ENCODE measurements around the gene PPP1R16B. TPM values are rescaled to one million over a fixed set of nuclear protein-coding genes. Genes with fewer than 3 reads are reported as not detected.
"Not testable (repeated sequence)": the region's sequence is repeated elsewhere in the genome, so short reads cannot be mapped to it uniquely, and the experiment has no call there.

PPP1R16B gene
- total RNA-seq, 2 donors from 2014 or later = 45.6 to 60.9 TPM

DNA sequence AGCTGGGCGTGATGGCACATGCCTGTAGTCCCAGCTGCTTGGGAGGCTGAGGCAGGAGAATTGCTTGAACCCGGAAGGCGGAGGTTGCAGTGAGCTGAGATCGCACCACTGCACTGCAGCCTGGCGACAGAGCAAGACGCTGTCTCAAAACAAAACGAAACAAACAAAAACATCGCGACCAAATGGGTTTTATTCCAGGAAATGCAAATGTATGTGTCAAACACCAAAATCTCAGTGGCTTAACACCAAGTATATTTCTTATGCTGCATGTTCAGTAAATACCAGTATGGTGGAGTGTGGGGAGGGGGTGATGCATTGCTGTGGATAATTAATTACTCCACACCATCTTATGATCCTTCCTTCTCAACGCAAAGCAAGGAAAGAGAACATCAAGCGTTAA is 29.1 kb upstream of the PPP1R16B start:
- Mint-ChIP-seq H3K36me3 (ENCODE audit: low read depth) (peaks cover 13% of the 10 kb centered on the region), H3K4me3 (no peak overlapping the region), H3K27me3 (no peaks in the 10 kb centered on the region), H3K4me1 (peaks cover 4% of the 10 kb centered on the region), H3K27ac (no peak overlapping the region)
- no peak for DNase-seq
- ATAC-seq = no peak
- H3K9me3 ChIP-seq (ENCODE audit: control insufficient read depth, low read length, poor library complexity, severe bottlenecking) = no peaks in the 10 kb centered on the region

DNA sequence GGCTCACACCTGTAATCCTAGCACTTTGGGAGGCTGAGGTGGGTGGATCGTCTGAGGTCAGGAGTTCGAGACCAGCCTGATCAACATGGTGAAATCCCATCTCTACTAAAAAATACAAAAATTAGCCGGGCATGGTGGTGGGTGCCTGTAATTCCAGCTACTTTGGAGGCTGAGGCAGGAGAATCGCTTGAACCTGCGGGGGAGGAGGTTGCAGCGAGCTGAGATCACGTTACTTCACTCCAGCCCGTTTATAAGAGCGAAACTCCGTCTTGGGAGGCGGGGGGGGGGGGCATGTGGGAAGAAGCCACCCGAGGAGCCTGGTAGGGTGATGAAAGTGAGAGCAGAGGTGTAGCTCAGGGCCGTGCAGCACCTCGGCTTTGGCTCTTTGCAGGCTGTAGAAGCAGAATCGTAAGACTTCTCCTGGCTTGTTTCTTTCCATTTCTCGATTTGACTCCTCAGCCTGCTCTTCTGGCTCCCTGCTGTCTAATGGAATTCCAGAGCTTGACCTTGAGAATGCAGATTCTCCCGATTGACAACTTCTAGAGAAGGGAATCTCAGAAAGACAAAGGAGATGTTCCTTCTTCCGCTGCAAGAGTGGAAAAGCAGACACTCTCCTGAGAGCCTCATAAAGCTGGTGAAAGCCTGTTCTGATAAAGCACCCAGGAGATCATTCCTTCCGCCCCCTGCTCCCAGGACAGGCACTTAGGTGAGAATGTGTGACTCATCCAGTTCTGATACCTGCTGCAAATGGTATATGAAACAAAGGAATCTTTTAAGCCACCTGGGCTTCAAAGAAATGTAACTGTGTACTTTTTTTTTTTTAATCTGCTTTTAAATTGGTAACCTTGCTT is 26.0 kb upstream of the PPP1R16B start:
- H3K9me3 ChIP-seq (ENCODE audit: control insufficient read depth, low read length, poor library complexity, severe bottlenecking) = no peaks in the 10 kb centered on the region
- peak overlapping the region; percentile 45 for H3K4me3 Mint-ChIP-seq
- H3K27ac Mint-ChIP-seq = no peak overlapping the region
- no peaks in the 10 kb centered on the region for H3K27me3 Mint-ChIP-seq
- DNase-seq (no peak), ATAC-seq (no peak)
- peaks cover 4% of the 10 kb centered on the region for H3K4me1 Mint-ChIP-seq
- no peaks in the 10 kb centered on the region for H3K36me3 Mint-ChIP-seq (ENCODE audit: low read depth)

DNA sequence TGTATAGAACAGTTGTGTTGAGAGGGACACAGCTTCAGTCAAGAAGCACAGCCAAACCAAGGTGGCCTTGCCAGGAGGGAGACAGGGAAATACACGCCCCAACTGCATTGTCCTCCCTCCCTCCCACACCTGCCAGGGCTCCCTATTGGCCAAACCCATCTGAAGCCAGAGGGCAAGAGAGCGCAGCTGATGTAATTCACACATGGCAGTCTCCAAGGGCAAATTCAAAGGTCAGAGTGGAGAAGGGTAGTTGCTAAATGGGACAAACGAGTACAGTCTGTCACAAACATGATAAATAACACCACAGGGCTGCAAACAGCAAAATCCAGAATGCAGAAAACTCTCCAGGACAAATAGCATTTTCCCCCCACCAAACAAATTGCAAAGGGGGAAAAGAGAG is 23.2 kb upstream of the PPP1R16B start:
- ATAC-seq = no peak
- Mint-ChIP-seq H3K27ac (peak overlapping the region; percentile 93), H3K4me3 (no peak overlapping the region), H3K27me3 (no peaks in the 10 kb centered on the region), H3K4me1 (peaks cover 4% of the 10 kb centered on the region), H3K36me3 (ENCODE audit: low read depth) (peaks cover 2% of the 10 kb centered on the region)
- H3K9me3 ChIP-seq (ENCODE audit: control insufficient read depth, low read length, poor library complexity, severe bottlenecking) = no peaks in the 10 kb centered on the region
- DNase-seq = no peak

DNA sequence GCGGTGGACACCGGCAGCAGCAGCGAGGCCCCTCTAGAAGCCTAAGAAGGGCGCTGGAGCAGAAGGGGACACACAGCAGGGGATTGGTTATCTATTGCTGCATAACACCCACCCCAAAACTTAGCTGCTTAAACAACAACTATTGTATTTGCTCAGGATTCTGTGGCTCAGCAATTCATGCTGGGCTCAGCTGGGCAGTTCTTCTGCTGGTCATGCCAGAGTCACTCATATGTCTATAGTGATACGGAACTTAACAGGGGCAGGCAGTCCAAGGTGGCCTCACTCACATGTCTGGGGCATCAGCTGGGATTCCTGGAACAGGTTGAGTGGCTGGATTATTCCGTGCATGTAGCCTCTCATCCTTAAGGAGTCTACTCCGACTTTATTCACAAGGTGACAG is 17.6 kb upstream of the PPP1R16B start:
- H3K36me3 Mint-ChIP-seq (ENCODE audit: low read depth) = peaks cover 2% of the 10 kb centered on the region
- H3K27me3 Mint-ChIP-seq = no peaks in the 10 kb centered on the region
- ATAC-seq (no peak), DNase-seq (no peak)
- no peak overlapping the region for H3K4me3 Mint-ChIP-seq
- H3K4me1 Mint-ChIP-seq = peaks cover 5% of the 10 kb centered on the region
- H3K27ac Mint-ChIP-seq = no peak overlapping the region
- H3K9me3 ChIP-seq (ENCODE audit: control insufficient read depth, low read length, poor library complexity, severe bottlenecking) = no peaks in the 10 kb centered on the region

DNA sequence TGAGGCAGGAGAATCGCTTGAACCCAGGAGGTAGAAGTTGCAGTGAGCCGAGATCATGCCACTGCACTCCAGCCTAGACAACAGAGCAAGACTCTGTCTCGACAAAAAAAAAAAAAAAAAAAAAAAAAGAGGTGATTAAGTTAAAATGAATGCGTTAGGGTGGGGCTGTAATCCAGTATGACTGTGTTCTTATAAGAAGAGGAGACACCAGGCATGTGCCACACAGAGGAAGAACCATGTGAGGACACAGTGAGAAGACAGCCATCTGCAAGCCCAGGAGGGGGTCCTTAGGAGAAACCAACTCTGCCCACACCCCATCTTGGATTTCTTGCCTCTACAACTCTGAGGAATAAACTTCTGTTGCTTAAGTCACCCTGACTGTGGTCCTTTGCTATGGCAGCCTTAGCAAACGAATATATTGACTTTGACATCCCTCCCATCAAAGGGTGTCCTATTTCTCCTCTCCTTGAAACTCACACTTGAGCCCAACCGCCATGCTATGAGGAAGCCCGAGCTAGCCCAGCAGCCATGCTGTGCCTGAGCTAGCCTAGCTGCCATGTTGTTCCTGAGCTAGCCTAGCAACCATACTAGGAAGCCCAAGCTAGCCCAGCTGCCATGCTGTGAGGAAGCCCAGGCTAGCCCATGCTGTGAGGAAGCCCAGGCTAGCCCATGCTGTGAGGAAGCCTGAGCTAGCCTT is 15.8 kb upstream of the PPP1R16B start:
- H3K27me3 Mint-ChIP-seq = no peaks in the 10 kb centered on the region
- no peak overlapping the region for H3K4me3 Mint-ChIP-seq
- no peaks in the 10 kb centered on the region for H3K9me3 ChIP-seq (ENCODE audit: control insufficient read depth, low read length, poor library complexity, severe bottlenecking)
- H3K36me3 Mint-ChIP-seq (ENCODE audit: low read depth) = peaks cover 2% of the 10 kb centered on the region
- no peak for ATAC-seq
- H3K4me1 Mint-ChIP-seq = peaks cover 8% of the 10 kb centered on the region
- DNase-seq = no peak
- no peak overlapping the region for H3K27ac Mint-ChIP-seq

DNA sequence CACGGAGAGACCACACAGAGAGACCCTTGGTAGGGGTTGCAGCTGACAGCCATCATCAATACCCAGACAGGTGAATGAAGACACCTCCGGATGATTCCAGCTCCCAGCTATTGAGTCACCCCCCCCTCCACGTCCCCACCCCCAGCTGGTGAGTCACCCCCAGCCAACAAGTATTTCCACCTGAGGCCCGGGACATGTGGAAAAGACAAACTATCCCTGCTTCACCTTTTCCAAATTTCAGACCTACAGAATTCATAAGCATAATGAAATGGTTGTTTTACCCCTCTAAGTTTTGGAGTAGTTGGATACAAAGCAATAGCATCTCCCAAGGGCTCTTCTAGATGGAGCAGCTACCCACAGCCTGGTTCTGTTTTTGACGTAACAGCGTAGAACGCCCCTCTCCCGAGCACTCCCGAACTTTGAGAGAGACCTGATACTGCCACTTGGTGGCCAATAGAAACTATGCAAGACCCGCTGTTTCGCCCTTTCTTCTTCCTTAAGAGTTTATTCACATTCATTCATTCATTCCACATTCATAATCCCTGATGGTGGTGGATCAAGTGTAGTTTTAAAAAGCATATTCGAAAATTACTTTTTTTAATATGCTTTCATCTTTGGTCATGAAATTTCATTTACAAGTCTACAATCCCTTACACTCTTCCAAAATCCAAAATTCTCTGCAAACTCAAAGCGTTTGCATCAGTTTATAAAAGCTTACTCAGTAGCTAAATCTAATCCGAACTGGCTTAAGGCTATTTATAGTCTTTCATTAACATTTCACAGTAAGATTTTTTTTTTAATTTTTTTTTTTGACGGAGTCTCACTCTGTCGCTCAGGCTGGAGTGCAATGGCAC is 15.1 kb upstream of the PPP1R16B start:
- H3K27me3 Mint-ChIP-seq = no peaks in the 10 kb centered on the region
- H3K36me3 Mint-ChIP-seq (ENCODE audit: low read depth) = peaks cover 2% of the 10 kb centered on the region
- peaks cover 8% of the 10 kb centered on the region for H3K4me1 Mint-ChIP-seq
- no peak overlapping the region for H3K4me3 Mint-ChIP-seq
- H3K27ac Mint-ChIP-seq = no peak overlapping the region
- H3K9me3 ChIP-seq (ENCODE audit: control insufficient read depth, low read length, poor library complexity, severe bottlenecking) = no peaks in the 10 kb centered on the region
- DNase-seq = peak in 2 of 3 donors; percentile 21 to 39
- ATAC-seq = no peak

DNA sequence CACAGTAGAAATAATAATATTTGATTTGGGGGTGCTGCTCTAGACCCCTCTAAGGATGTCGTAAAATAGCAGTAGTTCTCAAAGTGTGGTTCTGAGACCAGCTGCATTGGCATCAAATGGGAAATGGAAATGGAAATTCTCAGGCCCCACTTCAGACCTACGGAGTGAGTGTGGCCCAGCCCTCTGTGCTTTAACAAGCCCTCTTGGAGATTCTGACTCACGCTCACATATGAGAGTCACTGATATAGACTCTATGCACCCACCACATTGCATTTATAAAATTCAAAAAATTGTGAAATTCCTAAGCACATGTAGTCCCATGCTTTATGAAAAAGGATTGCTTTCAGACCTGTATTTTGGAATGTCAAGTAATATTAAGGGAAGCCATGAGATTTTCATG is 14.2 kb upstream of the PPP1R16B start:
- no peak overlapping the region for H3K27ac Mint-ChIP-seq
- ATAC-seq = no peak
- DNase-seq = no peak
- H3K9me3 ChIP-seq (ENCODE audit: control insufficient read depth, low read length, poor library complexity, severe bottlenecking) = no peaks in the 10 kb centered on the region
- no peaks in the 10 kb centered on the region for H3K36me3 Mint-ChIP-seq (ENCODE audit: low read depth)
- H3K4me3 Mint-ChIP-seq = no peak overlapping the region
- H3K4me1 Mint-ChIP-seq = peaks cover 8% of the 10 kb centered on the region
- H3K27me3 Mint-ChIP-seq = no peaks in the 10 kb centered on the region

DNA sequence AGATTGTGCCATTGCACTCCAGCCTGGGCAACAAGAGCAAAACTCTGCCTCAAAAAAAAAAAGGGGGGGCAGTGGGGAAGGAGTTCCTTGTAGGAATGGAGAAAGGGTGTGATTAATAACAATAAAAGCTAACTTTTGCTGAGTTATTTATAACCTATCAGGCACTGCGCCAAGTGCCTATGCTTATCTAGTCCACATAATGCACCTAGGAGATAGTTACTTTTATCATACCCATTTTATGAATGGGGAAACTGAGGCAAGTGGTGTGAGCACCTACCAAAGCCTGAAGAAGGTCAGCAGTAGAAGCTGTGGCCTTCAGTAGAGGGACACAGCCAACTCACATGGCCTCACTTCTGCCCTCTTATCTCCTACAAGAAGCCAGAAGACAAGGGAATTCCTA is 13.6 kb upstream of the PPP1R16B start:
- Mint-ChIP-seq H3K36me3 (ENCODE audit: low read depth) (no peaks in the 10 kb centered on the region), H3K4me1 (peaks cover 8% of the 10 kb centered on the region), H3K4me3 (no peak overlapping the region), H3K27ac (no peak overlapping the region), H3K27me3 (no peaks in the 10 kb centered on the region)
- H3K9me3 ChIP-seq (ENCODE audit: control insufficient read depth, low read length, poor library complexity, severe bottlenecking) = no peaks in the 10 kb centered on the region
- DNase-seq (no peak), ATAC-seq (no peak)

DNA sequence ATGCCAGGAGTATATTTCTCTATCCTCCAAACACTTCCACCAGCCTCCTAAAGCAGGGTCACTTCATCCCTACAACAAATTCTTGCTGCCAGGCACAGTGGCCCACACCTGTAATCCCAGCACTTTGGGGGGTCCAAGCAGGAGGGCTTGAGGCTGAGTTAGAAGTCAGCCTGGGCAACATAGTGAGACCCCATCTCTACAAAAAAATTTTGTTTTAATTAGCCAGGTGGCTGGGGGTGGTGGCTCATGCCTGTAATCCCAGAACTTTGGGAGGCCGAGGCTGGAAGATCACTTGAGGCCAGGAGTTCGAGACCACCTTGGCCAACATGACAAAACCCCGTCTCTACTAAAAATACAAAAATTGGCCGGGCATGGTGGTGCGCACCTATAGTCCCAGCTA is 11.4 kb upstream of the PPP1R16B start:
- H3K27ac Mint-ChIP-seq = peak overlapping the region; percentile 19
- not testable (repeated sequence) for ATAC-seq; DNase-seq; H3K4me3 Mint-ChIP-seq; H3K27me3 Mint-ChIP-seq; H3K4me1 Mint-ChIP-seq; H3K36me3 Mint-ChIP-seq (ENCODE audit: low read depth); H3K9me3 ChIP-seq (ENCODE audit: control insufficient read depth, low read length, poor library complexity, severe bottlenecking)

DNA sequence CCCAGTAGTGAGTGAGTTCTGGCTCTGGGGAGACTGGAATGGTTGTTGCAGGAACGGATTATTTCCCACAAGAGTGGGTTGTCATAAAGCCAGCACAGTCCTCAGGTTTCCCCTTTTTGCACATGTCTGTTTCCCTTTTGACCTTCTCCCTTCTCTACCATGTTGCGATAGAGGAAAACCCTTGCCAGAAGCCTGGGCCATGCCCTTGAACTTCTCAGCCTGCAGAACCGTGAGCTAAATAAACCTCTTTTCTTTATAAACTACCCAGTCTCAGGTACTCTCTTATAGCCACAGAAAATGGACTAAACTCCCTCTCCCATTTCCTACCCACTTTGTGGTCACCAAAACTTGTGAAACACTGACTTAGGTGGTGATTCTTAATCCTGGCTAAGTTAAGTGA is 7.2 kb upstream of the PPP1R16B start:
- DNase-seq = no peak
- Mint-ChIP-seq H3K27ac (peak overlapping the region; percentile 27), H3K4me3 (no peak overlapping the region), H3K36me3 (ENCODE audit: low read depth) (no peaks in the 10 kb centered on the region), H3K4me1 (peaks cover 5% of the 10 kb centered on the region), H3K27me3 (no peaks in the 10 kb centered on the region)
- H3K9me3 ChIP-seq (ENCODE audit: control insufficient read depth, low read length, poor library complexity, severe bottlenecking) = no peaks in the 10 kb centered on the region
- no peak for ATAC-seq

DNA sequence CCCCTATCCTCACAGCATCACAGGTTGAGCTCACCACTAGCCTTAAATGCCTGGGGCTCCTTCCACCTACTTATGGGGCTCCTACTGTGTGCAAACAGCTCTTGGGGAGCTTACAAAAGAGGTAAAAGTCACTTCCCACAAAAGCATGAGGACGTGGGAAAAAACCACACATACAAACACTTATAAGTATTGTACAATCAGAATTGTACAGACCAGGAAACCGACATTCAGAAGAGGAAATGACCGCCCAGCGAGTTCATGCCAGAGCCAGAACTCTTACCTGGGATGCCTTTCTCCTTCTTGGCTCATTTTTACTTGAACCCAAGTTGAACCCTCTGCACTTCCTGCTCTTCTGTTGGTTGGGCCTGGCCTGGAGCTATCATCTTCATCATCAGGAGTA is 6.3 kb upstream of the PPP1R16B start:
- Mint-ChIP-seq H3K27ac (peak overlapping the region; percentile 27), H3K4me1 (peaks cover 7% of the 10 kb centered on the region), H3K27me3 (no peaks in the 10 kb centered on the region), H3K36me3 (ENCODE audit: low read depth) (no peaks in the 10 kb centered on the region), H3K4me3 (no peak overlapping the region)
- DNase-seq (no peak), ATAC-seq (no peak)
- no peaks in the 10 kb centered on the region for H3K9me3 ChIP-seq (ENCODE audit: control insufficient read depth, low read length, poor library complexity, severe bottlenecking)

DNA sequence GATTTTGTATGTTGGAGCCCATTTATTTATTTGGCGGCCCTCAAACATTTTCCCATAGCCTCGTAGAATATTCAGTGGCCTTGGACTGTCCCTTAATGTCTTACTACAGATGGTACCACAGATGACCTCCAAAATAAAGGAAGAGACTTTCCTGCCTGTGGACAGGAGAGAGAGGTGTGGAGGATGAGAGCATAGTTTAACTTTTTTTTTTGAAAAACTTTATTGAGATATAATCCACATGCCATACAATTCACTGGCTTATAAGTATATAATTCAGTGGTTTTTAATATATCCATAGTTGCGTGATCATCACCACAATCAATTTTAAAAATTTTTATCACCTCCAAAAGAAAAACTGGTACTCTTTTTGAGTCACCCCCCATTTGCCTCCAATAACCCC is 4.6 kb upstream of the PPP1R16B start:
- H3K9me3 ChIP-seq (ENCODE audit: control insufficient read depth, low read length, poor library complexity, severe bottlenecking) = no peaks in the 10 kb centered on the region
- Mint-ChIP-seq H3K4me3 (peak overlapping the region; percentile 25), H3K4me1 (peaks cover 20% of the 10 kb centered on the region), H3K36me3 (ENCODE audit: low read depth) (no peaks in the 10 kb centered on the region), H3K27me3 (no peaks in the 10 kb centered on the region), H3K27ac (no peak overlapping the region)
- ATAC-seq = no peak
- no peak for DNase-seq

DNA sequence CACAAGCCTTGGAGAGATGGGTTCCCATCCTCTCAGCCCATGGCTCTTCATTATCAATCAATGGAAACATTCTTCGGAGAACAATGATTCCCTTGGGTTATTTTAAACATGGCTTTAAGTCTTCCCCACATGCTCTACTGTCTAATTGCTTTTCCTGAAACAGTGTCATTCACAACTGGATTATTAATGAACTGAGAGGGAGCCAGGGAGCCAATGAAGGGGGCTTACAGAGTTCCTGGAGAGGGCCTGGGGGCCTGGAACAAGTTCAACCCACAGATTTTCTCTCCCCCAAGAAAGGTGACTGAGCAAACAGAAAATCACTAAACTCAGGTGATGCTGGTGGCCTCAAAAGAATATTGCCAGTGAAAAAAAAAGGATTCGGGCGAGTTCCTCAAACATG is 1.3 kb upstream of the PPP1R16B start:
- DNase-seq = no peak
- Mint-ChIP-seq H3K4me1 (peaks cover 39% of the 10 kb centered on the region), H3K36me3 (ENCODE audit: low read depth) (peaks cover 3% of the 10 kb centered on the region), H3K4me3 (peak overlapping the region; percentile 93), H3K27ac (peak overlapping the region; percentile 98), H3K27me3 (no peaks in the 10 kb centered on the region)
- H3K9me3 ChIP-seq (ENCODE audit: control insufficient read depth, low read length, poor library complexity, severe bottlenecking) = no peaks in the 10 kb centered on the region
- no peak for ATAC-seq

All from T-helper 17 cell (primary cell).